ENCODE results near the gene ARHGEF10L. TPM values are rescaled to one million over a fixed set of nuclear protein-coding genes. Genes with fewer than 3 reads are reported as not detected.

ARHGEF10L gene
- total RNA-seq, 1 experiment from 2014 or later: 3.3 TPM

GRCh38 chr1:17669305-17669704 is 129.8 kb downstream of the ARHGEF10L start:
- H3K4me1 ChIP-seq (ENCODE audit: insufficient read depth, low read length, poor library complexity, severe bottlenecking): peaks cover 17% of the 10 kb centered on the region
- H3K27me3 ChIP-seq (replicated peaks; ENCODE audit: insufficient read depth, low read depth, low read length, poor library complexity): no peaks in the 10 kb centered on the region
- DNase-seq (ENCODE audit: low spot score): no peak
- POLR2A ChIA-PET (ENCODE audit: low non-redundant PET): no interaction called here
- no TSS peak for BruUV-seq (replicated peaks)
- no peak overlapping the region for H3K4me3 ChIP-seq (ENCODE audit: low read depth, low read length, poor library complexity, severe bottlenecking)
- H3K9me3 ChIP-seq (ENCODE audit: low read depth, low read length, poor library complexity, severe bottlenecking): no peaks in the 10 kb centered on the region
- CTCF ChIA-PET: interaction anchor here (1.2 kb wide), 1 partner anchor 8 kb away, joined by 4 read pairs; no protein-coding TSS in a partner anchor
- intact Hi-C loops (cut with micrococcal nuclease; ENCODE audit: unreplicated experiment): no loop called here
- no peaks in the 10 kb centered on the region for H3K36me3 ChIP-seq (ENCODE audit: insufficient read depth, low read length, poor library complexity, severe bottlenecking)
- no peak overlapping the region for H3K27ac ChIP-seq (ENCODE audit: low read depth, low read length, poor library complexity, severe bottlenecking)
- TF ChIP-seq CTCF (conservative IDR thresholded peaks at IDR 0.05; ENCODE audit: low read depth, low read length): no peak
- TF ChIP-seq EZH2 (IDR thresholded peaks at IDR 0.05; ENCODE audit: borderline replicate concordance, low read depth, low read length, poor library complexity, severe bottlenecking): no peak

- TF ChIP-seq CTCF (conservative IDR thresholded peaks at IDR 0.05; ENCODE audit: low read depth, low read length) (no peak), EZH2 (IDR thresholded peaks at IDR 0.05; ENCODE audit: borderline replicate concordance, low read depth, low read length, poor library complexity, severe bottlenecking) (no peak)
- H3K4me1 ChIP-seq (ENCODE audit: insufficient read depth, low read length, poor library complexity, severe bottlenecking): peaks cover 17% of the 10 kb centered on the region
Measured at GRCh38 chr1:17669866-17670451, 130.5 kb downstream of the ARHGEF10L start.

GRCh38 chr1:17670587-17671313 is 131.3 kb downstream of the ARHGEF10L start:
- DNase-seq (ENCODE audit: low spot score): no peak
- TF ChIP-seq CTCF (conservative IDR thresholded peaks at IDR 0.05; ENCODE audit: low read depth, low read length): no peak
- no peak for TF ChIP-seq EZH2 (IDR thresholded peaks at IDR 0.05; ENCODE audit: borderline replicate concordance, low read depth, low read length, poor library complexity, severe bottlenecking)
- no TSS peak for BruUV-seq (replicated peaks)
- Histone ChIP-seq H3K27me3 (replicated peaks; ENCODE audit: insufficient read depth, low read depth, low read length, poor library complexity) (no peaks in the 10 kb centered on the region), H3K9me3 (ENCODE audit: low read depth, low read length, poor library complexity, severe bottlenecking) (no peaks in the 10 kb centered on the region), H3K4me1 (ENCODE audit: insufficient read depth, low read length, poor library complexity, severe bottlenecking) (peaks cover 17% of the 10 kb centered on the region), H3K27ac (ENCODE audit: low read depth, low read length, poor library complexity, severe bottlenecking) (no peak overlapping the region), H3K36me3 (ENCODE audit: insufficient read depth, low read length, poor library complexity, severe bottlenecking) (no peaks in the 10 kb centered on the region), H3K4me3 (ENCODE audit: low read depth, low read length, poor library complexity, severe bottlenecking) (no peak overlapping the region)
- CTCF ChIA-PET: no interaction called here
- POLR2A ChIA-PET (ENCODE audit: low non-redundant PET): no interaction called here
- intact Hi-C loops (cut with micrococcal nuclease; ENCODE audit: unreplicated experiment): no loop called here

More at GRCh38 chr1:17669866-17670451, 130.5 kb downstream of the ARHGEF10L start:
- POLR2A ChIA-PET (ENCODE audit: low non-redundant PET): no interaction called here
- no TSS peak for BruUV-seq (replicated peaks)
- intact Hi-C loops (cut with micrococcal nuclease; ENCODE audit: unreplicated experiment): no loop called here
- CTCF ChIA-PET: interaction anchor here (1.2 kb wide), 1 partner anchor 9 kb away, joined by 4 read pairs; no protein-coding TSS in a partner anchor
- no peaks in the 10 kb centered on the region for H3K9me3 ChIP-seq (ENCODE audit: low read depth, low read length, poor library complexity, severe bottlenecking)
- H3K4me3 ChIP-seq (ENCODE audit: low read depth, low read length, poor library complexity, severe bottlenecking): no peak overlapping the region
- H3K36me3 ChIP-seq (ENCODE audit: insufficient read depth, low read length, poor library complexity, severe bottlenecking): no peaks in the 10 kb centered on the region
- no peak overlapping the region for H3K27ac ChIP-seq (ENCODE audit: low read depth, low read length, poor library complexity, severe bottlenecking)
- H3K27me3 ChIP-seq (replicated peaks; ENCODE audit: insufficient read depth, low read depth, low read length, poor library complexity): no peaks in the 10 kb centered on the region
- DNase-seq (ENCODE audit: low spot score): no peak
